CD4-positive, alpha-beta T cell (primary cell): Measurements from ENCODE around the gene TBRG4. TPM values are rescaled to one million over a fixed set of nuclear protein-coding genes. Genes with fewer than 3 reads are reported as not detected.

Experiments used
- ATAC-seq: fragments of 200-7000 bp; cut with Tn5 transposase; one replicate; pipeline ENCODE4 v1.10.0; 2022; ENCODE audit warnings: mild to moderate bottlenecking; ENCODE audit not compliant: poor library complexity
- CTCF ChIA-PET: fragments of 350-600 bp; sonication (Branson Sonifier 250); formaldehyde crosslinking; loops from one replicate; lab custom pipeline; 2021; ENCODE audit warnings: antibody characterized with exemption, inconsistent platforms; lab: Charles Lee
- POLR2A ChIA-PET: fragments of 350-600 bp; sonication (Branson Sonifier 250); formaldehyde crosslinking; loops from one replicate; lab custom pipeline; 2021; ENCODE audit warnings: antibody characterized with exemption, inconsistent platforms; lab: Charles Lee
- DNase-seq, 14 experiments: peaks; one replicate each; pipeline ENCODE4 v3.0.0-alpha.2; 2013 to 2020; ENCODE audit warnings: mixed read lengths in 2 of 14
- H3K27ac ChIP-seq, 2 donors: one replicate each; pipeline versions ENCODE4 v1.5.1 to v1.7.0; 2013; ENCODE audit warnings: low read length in 2 of 2, low read depth in 1 of 2, mild to moderate bottlenecking in 1 of 2
- H3K27me3 ChIP-seq, 2 experiments: 1 replicate in 1 of 2; 2 replicates in 1 of 2; pipeline versions ENCODE4 v1.6.1 to v1.7.0; 2013; ENCODE audit warnings: low read length in 2 of 2, control low read depth in 1 of 2, mild to moderate bottlenecking in 1 of 2, moderate library complexity in 1 of 2; ENCODE audit not compliant: insufficient read depth in 2 of 2, control insufficient read depth in 1 of 2
- H3K36me3 ChIP-seq: one replicate; pipeline ENCODE4 v1.6.1; 2013; ENCODE audit warnings: low read length, control low read depth; ENCODE audit not compliant: insufficient read depth
- H3K4me1 ChIP-seq: one replicate; pipeline ENCODE4 v1.6.1; 2013; ENCODE audit warnings: low read length, control low read depth; ENCODE audit not compliant: insufficient read depth
- H3K4me3 ChIP-seq: one replicate; pipeline ENCODE4 v1.5.1; 2013; ENCODE audit warnings: mild to moderate bottlenecking, low read length, moderate library complexity
- H3K9me3 ChIP-seq, 2 experiments: 1 replicate in 1 of 2; 2 replicates in 1 of 2; pipeline versions ENCODE4 v1.6.1 to v1.7.0; 2013; ENCODE audit warnings: low read length in 2 of 2, mild to moderate bottlenecking in 2 of 2, control low read depth in 1 of 2, moderate library complexity in 1 of 2; ENCODE audit not compliant: control insufficient read depth in 1 of 2, insufficient read depth in 1 of 2
- H3K27ac Mint-ChIP-seq: one replicate; pipeline ENCODE4 v1.8.0; 2020; ENCODE audit warnings: mixed read lengths
- H3K27me3 Mint-ChIP-seq: one replicate; pipeline ENCODE4 v1.8.0; 2021; ENCODE audit warnings: mixed read lengths
- H3K36me3 Mint-ChIP-seq: one replicate; pipeline ENCODE4 v1.8.0; 2021; ENCODE audit warnings: low read depth, mixed read lengths
- H3K4me1 Mint-ChIP-seq: one replicate; pipeline ENCODE4 v1.8.0; 2021; ENCODE audit warnings: low read depth, mixed read lengths
- H3K4me3 Mint-ChIP-seq: one replicate; pipeline ENCODE4 v1.8.0; 2020; ENCODE audit warnings: mild to moderate bottlenecking, mixed read lengths
- H3K9me3 Mint-ChIP-seq: one replicate; pipeline ENCODE4 v1.8.0; 2020; ENCODE audit warnings: mixed read lengths
- CTCF ChIP-seq: fragments of 200-600 bp; IDR thresholded peaks from one replicate; pipeline ENCODE4 v1.8.0; 2022; ENCODE audit warnings: antibody characterized with exemption, mild to moderate bottlenecking
- intact Hi-C, 2 experiments: fragments of 100-400 bp; cut with DNase I in 1 of 2; cut with micrococcal nuclease in 1 of 2; formaldehyde crosslinking; loops; one replicate each; pipeline versions ENCODE4 v1.15.1 to v1.9.0; 2023 to 2025; cut with DNase I, micrococcal nuclease
- total RNA-seq, 174 experiments: library from RNA in 2 of 174; stranded (reverse) in 2 of 174; gene quantifications; one replicate each; pipeline ENCODE4 v1.2.3 and lab custom pipeline; 2021 to 2026

Gene TBRG4
- total RNA-seq, 2 experiments from 2014 or later, result 104 to 105 TPM

GRCh38 chr7:45084336-45084735 lies 27.2 kb downstream of the TBRG4 start:
- Mint-ChIP-seq H3K9me3 (no peaks in the 10 kb centered on the region), H3K36me3 (no peaks in the 10 kb centered on the region), H3K4me1 (peaks cover 2% of the 10 kb centered on the region), H3K27me3 (peaks cover 10% of the 10 kb centered on the region), H3K27ac (no peak overlapping the region), H3K4me3 (no peak overlapping the region)
- Histone ChIP-seq H3K4me1 (peaks cover 5% of the 10 kb centered on the region), H3K9me3 (no peaks in the 10 kb centered on the region), H3K27me3 (peaks cover 7 to 10% of the 10 kb centered on the region in 2 experiments), H3K4me3 (no peak overlapping the region), H3K27ac (no peak overlapping the region), H3K36me3 (no peaks in the 10 kb centered on the region)
- no peak for TF ChIP-seq CTCF
- ATAC-seq (no peak), DNase-seq (peak in 1 of 14 experiments; percentile 3)
- CTCF ChIA-PET, result no interaction called here
- intact Hi-C loops, result no loop called here
- POLR2A ChIA-PET, result no interaction called here

- ATAC-seq (no peak), DNase-seq (peak in 2 of 14 experiments; percentile 8 to 27)
- no peak for TF ChIP-seq CTCF
- ChIA-PET POLR2A (no interaction called here), CTCF (no interaction called here)
- intact Hi-C loops, result no loop called here
- no peaks in the 10 kb centered on the region for H3K4me1 ChIP-seq
- no peak overlapping the region for H3K4me3 Mint-ChIP-seq
- no peak overlapping the region for H3K27ac Mint-ChIP-seq
- no peaks in the 10 kb centered on the region for H3K9me3 Mint-ChIP-seq
- no peak overlapping the region for H3K4me3 ChIP-seq
- no peaks in the 10 kb centered on the region for H3K36me3 Mint-ChIP-seq
- H3K27me3 ChIP-seq, result peaks cover under 1 to 4% of the 10 kb centered on the region in 2 experiments
- no peaks in the 10 kb centered on the region for H3K4me1 Mint-ChIP-seq
- H3K36me3 ChIP-seq, result no peaks in the 10 kb centered on the region
- H3K27ac ChIP-seq, result no peak overlapping the region
- H3K27me3 Mint-ChIP-seq, result peaks cover 4% of the 10 kb centered on the region
- no peaks in the 10 kb centered on the region for H3K9me3 ChIP-seq
Measured at GRCh38 chr7:45082831-45083331, 28.6 kb downstream of the TBRG4 start.

- intact Hi-C loops, result no loop called here
- ChIA-PET CTCF (no interaction called here), POLR2A (no interaction called here)
- H3K9me3 ChIP-seq, result no peaks in the 10 kb centered on the region
- Mint-ChIP-seq H3K9me3 (no peaks in the 10 kb centered on the region), H3K4me1 (no peaks in the 10 kb centered on the region), H3K27me3 (no peaks in the 10 kb centered on the region), H3K27ac (no peak overlapping the region), H3K36me3 (peaks cover 4% of the 10 kb centered on the region), H3K4me3 (no peak overlapping the region)
- no peaks in the 10 kb centered on the region for H3K27me3 ChIP-seq
- no peak overlapping the region for H3K4me3 ChIP-seq
- peaks cover under 1% of the 10 kb centered on the region for H3K36me3 ChIP-seq
- no peaks in the 10 kb centered on the region for H3K4me1 ChIP-seq
- no peak for TF ChIP-seq CTCF
- ATAC-seq (no peak), DNase-seq (peak in 1 of 14 experiments; percentile 15)
- no peak overlapping the region for H3K27ac ChIP-seq
Measured at GRCh38 chr7:45082031-45082830, 29.3 kb downstream of the TBRG4 start.
